ENCODE data around the gene LAMA4. TPM values are rescaled to one million over a fixed set of nuclear protein-coding genes. Genes with fewer than 3 reads are reported as not detected.
A peak's percentile ranks its signal among the peaks of the same experiment; 100 is the strongest.

The LAMA4 gene
- total RNA-seq, 4 donors from 2014 or later, result 229 to 524 (median 468) TPM

DNA sequence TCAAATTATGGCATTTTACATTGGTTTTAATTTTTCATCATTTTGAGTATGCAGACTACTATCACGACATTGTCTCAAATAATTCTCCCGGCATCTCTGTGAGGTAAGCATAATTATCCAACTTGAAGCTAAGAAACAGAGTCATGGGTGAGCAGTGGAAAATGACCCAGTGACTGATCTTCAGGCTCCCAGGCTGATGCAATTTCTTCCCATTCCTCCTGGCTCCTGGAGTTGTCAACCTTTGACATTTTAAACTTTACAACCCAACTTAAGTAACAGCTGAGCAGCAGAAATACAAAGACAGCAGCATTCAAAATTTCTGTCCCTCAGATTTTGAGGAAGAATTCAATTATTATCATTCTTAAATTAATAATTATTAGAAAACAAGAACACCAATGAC is 13.7 kb upstream of the LAMA4 start:
- WGBS, 2 donors, result 65 to 66% methylated on average over 2 of the region's 2 CpGs
- peak overlapping the region in 3 of 4 donors; percentile 60 to 88 (median 77) for H3K27ac ChIP-seq
- H3K9me3 ChIP-seq, result no peaks in the 10 kb centered on the region
- TF ChIP-seq EP300 (IDR thresholded peaks at IDR 0.05), result peak in 1 of 2 donors; percentile 43
- no peak for TF ChIP-seq POLR2A (IDR thresholded peaks at IDR 0.05)
- TF ChIP-seq, protein P1, sequence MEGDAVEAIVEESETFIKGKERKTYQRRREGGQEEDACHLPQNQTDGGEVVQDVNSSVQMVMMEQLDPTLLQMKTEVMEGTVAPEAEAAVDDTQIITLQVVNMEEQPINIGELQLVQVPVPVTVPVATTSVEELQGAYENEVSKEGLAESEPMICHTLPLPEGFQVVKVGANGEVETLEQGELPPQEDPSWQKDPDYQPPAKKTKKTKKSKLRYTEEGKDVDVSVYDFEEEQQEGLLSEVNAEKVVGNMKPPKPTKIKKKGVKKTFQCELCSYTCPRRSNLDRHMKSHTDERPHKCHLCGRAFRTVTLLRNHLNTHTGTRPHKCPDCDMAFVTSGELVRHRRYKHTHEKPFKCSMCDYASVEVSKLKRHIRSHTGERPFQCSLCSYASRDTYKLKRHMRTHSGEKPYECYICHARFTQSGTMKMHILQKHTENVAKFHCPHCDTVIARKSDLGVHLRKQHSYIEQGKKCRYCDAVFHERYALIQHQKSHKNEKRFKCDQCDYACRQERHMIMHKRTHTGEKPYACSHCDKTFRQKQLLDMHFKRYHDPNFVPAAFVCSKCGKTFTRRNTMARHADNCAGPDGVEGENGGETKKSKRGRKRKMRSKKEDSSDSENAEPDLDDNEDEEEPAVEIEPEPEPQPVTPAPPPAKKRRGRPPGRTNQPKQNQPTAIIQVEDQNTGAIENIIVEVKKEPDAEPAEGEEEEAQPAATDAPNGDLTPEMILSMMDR (IDR thresholded peaks at IDR 0.05), result no peak
- no peaks in the 10 kb centered on the region for H3K27me3 ChIP-seq
- no peak for DNase-seq (ENCODE audit: low spot score in 2 of 2)
- H3K36me3 ChIP-seq, result no peaks in the 10 kb centered on the region
- peaks cover 0 to 34% (median 11%) of the 10 kb centered on the region in 4 donors for H3K4me1 ChIP-seq
- no peak overlapping the region for H3K4me3 ChIP-seq

DNA sequence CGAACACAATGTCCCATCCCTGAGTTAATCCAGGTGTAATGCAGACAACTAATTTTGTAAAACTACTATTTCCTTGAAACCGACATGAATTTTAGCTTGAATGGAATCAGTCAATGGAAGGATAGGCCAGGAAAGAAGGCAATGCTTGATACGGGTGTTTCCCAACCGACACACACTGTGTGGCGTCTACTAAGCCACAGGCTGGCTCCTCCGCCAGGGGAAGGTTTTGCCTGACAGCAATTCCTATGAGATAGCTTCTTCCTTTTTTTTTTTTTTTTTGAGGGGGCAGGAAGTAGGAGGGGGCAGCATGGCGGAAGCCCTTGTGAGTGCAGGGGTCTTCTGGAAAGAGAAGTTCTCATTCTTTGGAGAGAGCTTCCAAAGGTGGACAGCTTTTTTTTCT is 12.0 kb upstream of the LAMA4 start:
- H3K27me3 ChIP-seq, result no peaks in the 10 kb centered on the region
- no peak for DNase-seq (ENCODE audit: low spot score in 2 of 2)
- 77 to 86% methylated on average over 7 of the region's 7 CpGs for WGBS, 2 donors

GRCh38 chr6:112259337-112259675 is 4.9 kb upstream of the LAMA4 start:
- TF ChIP-seq, protein P1 (IDR thresholded peaks at IDR 0.05), result no peak
- TF ChIP-seq EP300 (IDR thresholded peaks at IDR 0.05) (no peak), POLR2A (IDR thresholded peaks at IDR 0.05) (no peak)
- 56% methylated on average over 1 of the region's 1 CpG for WGBS, 2 donors
- no peaks in the 10 kb centered on the region for H3K27me3 ChIP-seq
- H3K27ac ChIP-seq, result peak overlapping the region in 1 of 4 donors; percentile 10
- no peak overlapping the region for H3K4me3 ChIP-seq
- no peaks in the 10 kb centered on the region for H3K9me3 ChIP-seq
- DNase-seq (ENCODE audit: low spot score in 2 of 2), result no peak
- H3K4me1 ChIP-seq, result peaks cover 0 to 23% (median 3%) of the 10 kb centered on the region in 4 donors
- H3K36me3 ChIP-seq, result no peaks in the 10 kb centered on the region

More for the DNA sequence above, 12.0 kb upstream of the LAMA4 start:
- TF ChIP-seq EP300 (IDR thresholded peaks at IDR 0.05), result no peak
- Histone ChIP-seq H3K27ac (peak overlapping the region in 2 of 4 donors; percentile 28 to 77), H3K9me3 (no peaks in the 10 kb centered on the region), H3K4me1 (peaks cover 0 to 34% (median 11%) of the 10 kb centered on the region in 4 donors), H3K4me3 (no peak overlapping the region), H3K36me3 (no peaks in the 10 kb centered on the region)

DNA sequence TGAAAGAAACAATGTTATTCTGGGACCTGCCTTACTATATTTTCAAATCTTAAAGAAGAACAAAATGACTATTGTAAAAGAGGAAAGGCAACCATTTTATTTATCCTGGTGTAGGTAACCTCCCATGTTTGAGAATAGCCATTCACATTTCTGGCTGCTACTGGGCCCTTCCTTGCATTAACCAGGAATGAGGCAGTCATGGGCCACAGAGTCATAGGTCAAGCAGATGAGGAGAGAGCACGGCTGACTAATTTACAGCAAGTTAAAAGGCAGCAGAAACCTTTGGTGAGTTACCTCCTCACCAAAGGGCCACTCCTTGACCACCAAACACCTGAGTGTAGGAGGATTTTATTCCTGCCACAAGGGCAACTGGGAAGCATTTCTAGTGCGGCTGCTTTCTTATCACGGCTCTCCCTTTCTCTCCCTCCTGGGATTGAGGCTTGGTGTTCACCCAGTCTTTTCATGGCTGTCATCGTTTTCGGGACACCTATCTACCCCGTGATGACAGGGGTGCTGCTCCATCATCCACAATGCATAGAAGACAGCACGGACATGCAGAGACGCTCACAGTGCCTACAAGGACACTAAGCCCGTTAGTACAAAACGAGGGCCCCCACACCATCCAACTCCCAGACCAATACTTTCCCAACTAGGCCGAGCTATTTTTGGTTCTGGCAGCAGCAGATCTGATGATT is 4.4 kb upstream of the LAMA4 start:
- WGBS, 2 donors, result 86 to 89% methylated on average over 11 of the region's 11 CpGs
- no peaks in the 10 kb centered on the region for H3K36me3 ChIP-seq
- peaks cover 0 to 23% (median 3%) of the 10 kb centered on the region in 4 donors for H3K4me1 ChIP-seq
- DNase-seq (ENCODE audit: low spot score in 2 of 2), result no peak
- H3K4me3 ChIP-seq, result no peak overlapping the region
- peak overlapping the region in 2 of 4 donors; percentile 10 to 41 for H3K27ac ChIP-seq
- no peaks in the 10 kb centered on the region for H3K9me3 ChIP-seq
- TF ChIP-seq EP300 (IDR thresholded peaks at IDR 0.05) (no peak), POLR2A (IDR thresholded peaks at IDR 0.05) (no peak)
- TF ChIP-seq, protein P1 (IDR thresholded peaks at IDR 0.05), result no peak
- no peaks in the 10 kb centered on the region for H3K27me3 ChIP-seq

- TF ChIP-seq, protein P1 (IDR thresholded peaks at IDR 0.05), result no peak
- no peak for TF ChIP-seq POLR2A (IDR thresholded peaks at IDR 0.05)
- no peak for TF ChIP-seq EP300 (IDR thresholded peaks at IDR 0.05)
- Histone ChIP-seq H3K27me3 (no peaks in the 10 kb centered on the region), H3K36me3 (no peaks in the 10 kb centered on the region), H3K4me3 (no peak overlapping the region), H3K27ac (peak overlapping the region in 2 of 4 donors; percentile 1 to 38), H3K9me3 (no peaks in the 10 kb centered on the region), H3K4me1 (peaks cover 0 to 23% (median 3%) of the 10 kb centered on the region in 4 donors)
- WGBS, 2 donors, result 69 to 75% methylated on average over 7 of the region's 7 CpGs
- DNase-seq (ENCODE audit: low spot score in 2 of 2), result no peak
Measured at GRCh38 chr6:112257178-112257855, 3.0 kb upstream of the LAMA4 start.
